HEK293T (cell line): ENCODE results near the gene PADI4.

ENCODE experiments used
- ARNT ChIP-seq: fragments of 450-650 bp; IDR thresholded peaks from 2 replicates; pipeline ENCODE4 v1.6.1; 2017; ENCODE audit warnings: mild to moderate bottlenecking
- BHLHE40 ChIP-seq: fragments of 450-650 bp; IDR thresholded peaks from 2 replicates; pipeline ENCODE4 v1.6.1; 2016; ENCODE audit warnings: mild to moderate bottlenecking, moderate library complexity, borderline replicate concordance
- FOXA1 ChIP-seq: fragments of 450-650 bp; IDR thresholded peaks from 2 replicates; pipeline ENCODE4 v1.6.1; 2016; ENCODE audit warnings: mild to moderate bottlenecking
- FOXK2 ChIP-seq: fragments of 450-650 bp; IDR thresholded peaks from 2 replicates; pipeline ENCODE4 v1.6.1; 2016; ENCODE audit warnings: mild to moderate bottlenecking
- FOXM1 ChIP-seq: fragments of 450-650 bp; IDR thresholded peaks from 2 replicates; pipeline ENCODE4 v1.6.1; 2017; ENCODE audit warnings: mild to moderate bottlenecking, borderline replicate concordance
- SP1 ChIP-seq: fragments of 450-650 bp; IDR thresholded peaks from 2 replicates; pipeline ENCODE4 v1.6.1; 2017
- SUZ12 ChIP-seq: fragments of 450-650 bp; IDR thresholded peaks from 2 replicates; pipeline ENCODE4 v1.6.1; 2016; ENCODE audit warnings: mild to moderate bottlenecking
- TARDBP ChIP-seq: fragments of 450-650 bp; IDR thresholded peaks from 2 replicates; pipeline ENCODE4 v1.6.1; 2016
- TF ChIP-seq, protein P1 (sequence below): fragments of 450-650 bp; IDR thresholded peaks from 2 replicates; pipeline ENCODE4 v1.6.1; 2016

DNA sequence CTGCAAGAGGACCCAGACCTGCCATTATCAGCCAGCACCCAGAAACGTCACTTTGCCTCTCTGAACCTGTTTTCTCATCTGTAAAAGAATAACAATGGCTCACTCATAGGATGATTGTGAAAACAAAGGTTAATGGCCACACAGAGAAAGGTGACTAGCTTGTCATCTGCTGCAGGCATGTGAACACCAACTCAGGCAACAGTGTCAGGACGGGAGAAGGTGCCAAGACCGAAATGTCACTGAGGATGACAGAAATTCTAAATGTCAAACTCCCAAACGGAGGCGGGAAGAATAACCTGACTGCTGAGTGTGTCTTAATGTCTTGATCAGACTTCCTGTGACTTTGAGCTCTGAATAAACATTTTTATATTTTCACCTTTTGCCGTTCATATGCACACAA lies 10.3 kb downstream of the PADI4 start:
- TF ChIP-seq TARDBP (no peak), FOXM1 (no peak), SUZ12 (no peak), BHLHE40 (no peak), SP1 (no peak), ARNT (no peak), FOXK2 (no peak), FOXA1 (no peak)
- TF ChIP-seq, protein P1, sequence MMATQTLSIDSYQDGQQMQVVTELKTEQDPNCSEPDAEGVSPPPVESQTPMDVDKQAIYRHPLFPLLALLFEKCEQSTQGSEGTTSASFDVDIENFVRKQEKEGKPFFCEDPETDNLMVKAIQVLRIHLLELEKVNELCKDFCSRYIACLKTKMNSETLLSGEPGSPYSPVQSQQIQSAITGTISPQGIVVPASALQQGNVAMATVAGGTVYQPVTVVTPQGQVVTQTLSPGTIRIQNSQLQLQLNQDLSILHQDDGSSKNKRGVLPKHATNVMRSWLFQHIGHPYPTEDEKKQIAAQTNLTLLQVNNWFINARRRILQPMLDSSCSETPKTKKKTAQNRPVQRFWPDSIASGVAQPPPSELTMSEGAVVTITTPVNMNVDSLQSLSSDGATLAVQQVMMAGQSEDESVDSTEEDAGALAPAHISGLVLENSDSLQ = no peak
